ENCODE data around the gene EPN1. TPM values are rescaled to one million over a fixed set of nuclear protein-coding genes. Genes with fewer than 3 reads are reported as not detected.

Gene EPN1
- total and polyA plus RNA-seq, 8 donors = 67.7 to 120 (median 95.1) TPM

DNA sequence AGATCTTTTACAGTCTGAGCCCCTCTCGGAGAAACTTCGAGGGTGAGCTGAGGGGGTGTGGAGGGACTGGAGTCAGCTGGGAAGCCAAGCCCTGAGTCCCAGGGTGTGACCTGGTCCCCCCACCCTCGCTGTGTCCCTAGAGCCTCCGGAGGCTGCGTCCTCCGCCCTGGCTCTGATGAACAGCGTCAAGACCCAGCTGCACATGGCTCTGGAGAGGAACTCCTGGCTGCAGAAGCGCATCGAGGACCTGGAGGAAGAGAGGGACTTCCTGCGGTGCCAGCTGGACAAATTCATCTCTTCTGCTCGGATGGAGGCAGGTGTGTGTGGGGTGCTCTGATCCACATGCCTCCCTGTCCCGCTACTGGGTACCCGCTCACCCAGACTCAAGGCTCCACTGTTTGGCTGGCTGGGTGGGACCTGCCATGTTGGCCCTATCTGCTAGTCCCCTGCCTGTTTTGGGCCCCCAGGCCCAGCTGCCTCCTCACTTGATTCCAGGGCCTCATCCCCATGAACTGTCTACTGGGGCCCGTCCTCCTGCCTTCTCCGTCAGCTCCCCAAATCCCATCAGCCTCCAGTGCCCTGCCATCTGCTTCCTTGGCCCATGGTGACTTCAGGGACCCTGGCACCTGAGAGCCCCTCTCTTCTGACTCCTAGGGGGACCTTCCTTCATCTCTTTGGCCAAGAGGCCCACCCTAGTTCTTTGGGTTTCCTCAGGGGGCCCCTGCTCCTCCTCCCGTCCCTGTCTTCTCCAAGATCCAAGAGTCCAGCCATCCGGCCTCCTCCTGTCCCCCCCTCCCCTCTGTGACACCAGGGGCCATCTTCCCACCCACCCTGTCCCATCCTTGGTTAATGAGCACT lies 25.5 kb upstream of the EPN1 start:
- Histone ChIP-seq H3K4me3 (peak overlapping the region in 1 of 2 donors; percentile 67), H3K36me3 (peaks cover 0 to 22% of the 10 kb centered on the region in 2 donors), H3K9me3 (no peaks in the 10 kb centered on the region), H3K27me3 (no peaks in the 10 kb centered on the region), H3K4me1 (peaks cover 14 to 51% of the 10 kb centered on the region in 2 donors), H3K27ac (peak overlapping the region in 1 of 2 donors; percentile 65)
- intact Hi-C loops (cut with DNase I) = no loop called here
- ATAC-seq (no peak), DNase-seq (peak in 1 of 4 donors; percentile 55)
- TF ChIP-seq, protein P1, sequence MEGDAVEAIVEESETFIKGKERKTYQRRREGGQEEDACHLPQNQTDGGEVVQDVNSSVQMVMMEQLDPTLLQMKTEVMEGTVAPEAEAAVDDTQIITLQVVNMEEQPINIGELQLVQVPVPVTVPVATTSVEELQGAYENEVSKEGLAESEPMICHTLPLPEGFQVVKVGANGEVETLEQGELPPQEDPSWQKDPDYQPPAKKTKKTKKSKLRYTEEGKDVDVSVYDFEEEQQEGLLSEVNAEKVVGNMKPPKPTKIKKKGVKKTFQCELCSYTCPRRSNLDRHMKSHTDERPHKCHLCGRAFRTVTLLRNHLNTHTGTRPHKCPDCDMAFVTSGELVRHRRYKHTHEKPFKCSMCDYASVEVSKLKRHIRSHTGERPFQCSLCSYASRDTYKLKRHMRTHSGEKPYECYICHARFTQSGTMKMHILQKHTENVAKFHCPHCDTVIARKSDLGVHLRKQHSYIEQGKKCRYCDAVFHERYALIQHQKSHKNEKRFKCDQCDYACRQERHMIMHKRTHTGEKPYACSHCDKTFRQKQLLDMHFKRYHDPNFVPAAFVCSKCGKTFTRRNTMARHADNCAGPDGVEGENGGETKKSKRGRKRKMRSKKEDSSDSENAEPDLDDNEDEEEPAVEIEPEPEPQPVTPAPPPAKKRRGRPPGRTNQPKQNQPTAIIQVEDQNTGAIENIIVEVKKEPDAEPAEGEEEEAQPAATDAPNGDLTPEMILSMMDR (IDR thresholded peaks at IDR 0.05) = no peak

DNA sequence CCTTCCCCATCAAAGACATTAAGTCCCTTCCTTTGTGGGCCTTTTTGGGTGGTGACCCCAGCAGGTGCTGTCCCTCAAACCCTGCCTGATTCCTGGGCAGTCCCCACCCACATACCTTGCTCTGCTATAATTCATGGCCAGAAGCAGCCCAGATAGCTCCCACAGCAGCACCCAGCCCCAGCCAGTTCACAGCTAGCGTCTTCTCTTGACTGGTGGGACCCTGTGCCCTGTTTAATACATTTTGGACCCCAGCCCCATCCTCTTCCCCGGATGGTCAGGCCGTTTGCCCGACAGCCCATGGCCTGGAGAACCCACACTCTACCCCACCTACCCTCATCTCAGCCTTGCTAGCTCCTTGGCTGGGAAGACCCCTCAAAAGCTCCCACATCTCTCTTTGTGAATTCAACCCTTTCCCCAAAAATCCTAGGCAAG lies 24.9 kb upstream of the EPN1 start:
- Histone ChIP-seq H3K36me3 (peaks cover 0 to 17% of the 10 kb centered on the region in 2 donors), H3K27me3 (no peaks in the 10 kb centered on the region), H3K4me1 (peaks cover 14 to 44% of the 10 kb centered on the region in 2 donors), H3K27ac (no peak overlapping the region), H3K4me3 (no peak overlapping the region), H3K9me3 (no peaks in the 10 kb centered on the region)
- intact Hi-C loops (cut with DNase I) = no loop called here
- no peak for ATAC-seq
- DNase-seq = peak in 1 of 4 donors; percentile 38
- TF ChIP-seq, protein P1 (IDR thresholded peaks at IDR 0.05) = no peak

DNA sequence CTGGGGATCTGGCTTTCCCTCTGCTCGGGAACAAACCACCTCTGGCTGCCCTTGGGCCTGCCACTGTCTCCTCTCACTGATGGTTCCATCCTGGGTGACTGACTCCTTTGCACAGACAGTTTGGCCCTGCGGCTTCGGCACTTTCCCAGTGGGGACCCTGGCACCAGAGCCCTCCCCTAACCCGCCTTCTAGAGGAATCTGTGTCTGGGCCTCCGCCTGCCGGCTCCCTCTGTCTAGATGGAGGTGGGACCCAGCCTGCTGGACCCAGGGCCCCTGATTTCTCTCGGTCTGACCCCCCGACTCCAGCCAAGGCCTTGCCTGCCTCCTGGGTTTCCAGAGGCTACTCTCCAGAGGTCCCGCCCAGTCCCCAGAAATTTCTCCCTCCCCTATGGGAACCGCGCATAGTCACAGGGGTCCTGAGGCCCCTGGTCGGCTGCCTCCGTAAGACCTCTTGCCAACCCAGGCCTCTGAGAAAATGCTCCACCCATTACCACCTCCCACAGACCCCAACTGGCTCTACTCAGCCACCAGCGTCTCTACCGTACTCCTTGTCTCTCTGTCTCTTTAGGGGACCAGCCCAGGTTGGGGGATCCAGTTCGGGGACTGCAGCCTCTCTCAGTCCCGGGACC lies 24.3 kb upstream of the EPN1 start:
- TF ChIP-seq, protein P1 (IDR thresholded peaks at IDR 0.05) = no peak
- H3K4me1 ChIP-seq = peaks cover 16 to 45% of the 10 kb centered on the region in 2 donors
- no peak overlapping the region for H3K4me3 ChIP-seq
- H3K36me3 ChIP-seq = peaks cover 0 to 11% of the 10 kb centered on the region in 2 donors
- H3K27ac ChIP-seq = no peak overlapping the region
- DNase-seq (peak in 1 of 4 donors; percentile 69), ATAC-seq (no peak)
- H3K9me3 ChIP-seq = no peaks in the 10 kb centered on the region
- no peaks in the 10 kb centered on the region for H3K27me3 ChIP-seq
- intact Hi-C loops (cut with DNase I) = no loop called here

DNA sequence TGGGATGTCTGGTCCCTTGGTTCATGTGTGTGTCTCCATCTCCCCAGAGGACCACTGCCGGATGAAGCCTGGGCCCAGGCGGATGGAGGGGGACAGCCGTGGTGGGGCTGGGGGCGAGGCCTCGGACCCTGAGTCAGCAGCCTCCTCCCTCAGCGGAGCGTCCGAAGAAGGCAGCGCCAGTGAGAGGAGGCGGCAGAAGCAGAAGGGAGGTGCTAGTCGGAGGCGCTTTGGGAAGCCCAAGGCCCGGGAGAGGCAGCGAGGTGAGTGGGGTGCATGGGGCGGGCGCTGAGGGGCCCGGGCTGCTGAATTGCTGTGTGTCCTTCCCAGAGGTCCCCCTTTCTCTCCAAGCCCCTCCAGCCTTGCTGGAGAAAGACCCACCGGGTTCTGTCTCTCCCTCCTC lies 23.8 kb upstream of the EPN1 start:
- Histone ChIP-seq H3K36me3 (peaks cover 0 to 10% of the 10 kb centered on the region in 2 donors), H3K27ac (no peak overlapping the region), H3K9me3 (no peaks in the 10 kb centered on the region), H3K4me1 (peaks cover 21 to 50% of the 10 kb centered on the region in 2 donors), H3K27me3 (no peaks in the 10 kb centered on the region), H3K4me3 (no peak overlapping the region)
- TF ChIP-seq, protein P1 (IDR thresholded peaks at IDR 0.05) = no peak
- DNase-seq = peak in 1 of 4 donors; percentile 72
- intact Hi-C loops (cut with DNase I) = no loop called here
- no peak for ATAC-seq

Data from left lung (tissue), 10 donors.